Activated CD4-positive, CD25-positive, alpha-beta regulatory T cell treated with anti-CD3 and anti-CD28 coated beads, Interleukin-2, amount 50 U/mL, for 16 hours (primary cell): ENCODE results near the gene ZYX.
"Not testable (repeated sequence)": the region's sequence is repeated elsewhere in the genome, so short reads cannot be mapped to it uniquely, and the experiment has no call there.

Experiments used
- DNase-seq: peaks from one replicate; pipeline ENCODE4 v3.0.0-alpha.2; 2020; ENCODE audit warnings: low read depth, low spot score

ZYX gene

DNA sequence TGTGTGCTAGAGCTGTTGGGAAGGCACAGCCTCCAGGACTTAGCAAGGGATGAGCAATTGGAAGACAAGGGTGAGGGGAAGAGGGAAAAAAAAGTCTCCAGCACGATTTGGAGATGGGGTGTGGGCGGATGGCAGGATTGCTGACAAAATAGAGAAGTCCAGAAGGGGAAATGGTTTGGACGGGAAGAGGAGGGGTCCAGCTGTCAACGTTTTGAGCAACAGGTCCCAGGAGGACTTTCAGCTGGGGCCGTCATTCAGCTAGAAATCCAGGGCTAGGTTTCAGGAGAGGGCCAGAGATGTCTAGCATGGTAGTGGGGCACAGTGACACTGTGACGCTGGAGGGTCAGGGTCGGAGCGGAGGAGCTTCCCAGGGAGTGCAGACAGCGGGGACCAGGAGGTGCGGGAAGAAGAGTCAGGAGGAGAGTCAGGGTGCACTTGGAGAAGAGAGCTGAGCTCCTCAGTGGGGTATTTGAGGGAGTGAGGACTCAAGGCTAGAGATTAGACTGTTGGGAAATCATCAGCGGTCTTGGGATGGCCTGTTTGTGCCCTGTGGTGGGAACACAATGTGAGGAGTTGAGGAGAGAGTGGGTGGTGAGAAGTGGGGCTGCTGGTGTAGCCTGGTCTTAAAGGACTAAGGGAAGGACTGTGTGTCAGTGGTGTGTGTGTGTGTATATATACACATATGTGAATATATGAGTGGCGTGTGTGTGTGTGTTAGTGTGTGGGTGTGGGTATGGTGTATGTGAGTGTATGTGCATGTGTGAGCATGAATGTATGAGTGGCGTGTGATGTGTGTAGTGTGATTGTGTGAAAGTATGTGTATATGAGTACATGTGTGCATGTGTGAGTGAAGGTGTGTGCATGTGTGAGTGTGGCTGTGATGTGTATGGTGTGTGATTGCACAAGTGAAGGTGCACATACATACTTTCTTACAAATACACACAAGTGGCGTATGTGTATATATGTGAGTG is 3.8 kb downstream of the ZYX start:
- no peak for DNase-seq

DNA sequence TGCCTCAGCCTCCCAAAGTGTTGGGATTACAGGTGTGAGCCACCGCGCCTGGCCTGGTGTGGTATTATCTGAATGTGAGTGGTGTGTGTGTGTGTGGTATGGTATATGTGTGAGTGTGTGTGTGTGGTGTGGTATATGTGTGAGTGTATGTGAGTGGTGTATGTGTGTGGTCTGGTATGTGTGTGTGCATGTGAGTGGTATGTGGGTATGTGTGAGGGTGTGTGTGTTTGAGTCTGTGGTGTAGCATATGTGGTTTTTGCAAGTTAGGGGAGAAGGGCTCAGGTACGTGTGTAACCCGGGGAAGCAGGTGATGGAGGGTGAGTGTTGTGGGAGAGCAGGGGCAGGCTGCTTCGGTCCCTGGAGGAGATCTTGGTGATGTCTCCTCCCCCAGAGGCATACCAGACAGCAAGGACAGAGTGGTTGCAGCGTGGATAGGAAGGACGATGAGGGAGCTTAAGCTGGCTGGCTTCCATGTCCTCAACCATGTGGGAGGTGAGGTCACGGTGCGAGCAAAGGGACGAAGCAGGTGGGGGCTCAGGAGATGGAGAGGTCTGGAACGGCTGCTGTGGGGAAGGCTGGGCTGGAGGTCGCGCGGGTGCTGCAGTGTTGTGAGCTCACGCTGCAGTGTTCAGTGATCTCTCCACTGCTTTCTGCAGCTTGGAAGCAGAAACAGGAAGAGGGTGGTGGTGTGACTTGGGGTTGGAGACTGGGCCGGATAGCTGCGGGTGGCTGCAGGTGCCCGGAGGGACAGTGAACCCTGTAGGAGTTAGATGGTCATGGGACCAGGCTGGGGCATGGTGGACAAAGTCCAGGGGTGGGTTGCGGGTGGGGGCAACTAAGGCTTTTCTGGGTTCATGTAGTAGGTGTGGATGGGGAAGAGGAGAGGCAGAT is 5.0 kb downstream of the ZYX start:
- no peak for DNase-seq

DNA sequence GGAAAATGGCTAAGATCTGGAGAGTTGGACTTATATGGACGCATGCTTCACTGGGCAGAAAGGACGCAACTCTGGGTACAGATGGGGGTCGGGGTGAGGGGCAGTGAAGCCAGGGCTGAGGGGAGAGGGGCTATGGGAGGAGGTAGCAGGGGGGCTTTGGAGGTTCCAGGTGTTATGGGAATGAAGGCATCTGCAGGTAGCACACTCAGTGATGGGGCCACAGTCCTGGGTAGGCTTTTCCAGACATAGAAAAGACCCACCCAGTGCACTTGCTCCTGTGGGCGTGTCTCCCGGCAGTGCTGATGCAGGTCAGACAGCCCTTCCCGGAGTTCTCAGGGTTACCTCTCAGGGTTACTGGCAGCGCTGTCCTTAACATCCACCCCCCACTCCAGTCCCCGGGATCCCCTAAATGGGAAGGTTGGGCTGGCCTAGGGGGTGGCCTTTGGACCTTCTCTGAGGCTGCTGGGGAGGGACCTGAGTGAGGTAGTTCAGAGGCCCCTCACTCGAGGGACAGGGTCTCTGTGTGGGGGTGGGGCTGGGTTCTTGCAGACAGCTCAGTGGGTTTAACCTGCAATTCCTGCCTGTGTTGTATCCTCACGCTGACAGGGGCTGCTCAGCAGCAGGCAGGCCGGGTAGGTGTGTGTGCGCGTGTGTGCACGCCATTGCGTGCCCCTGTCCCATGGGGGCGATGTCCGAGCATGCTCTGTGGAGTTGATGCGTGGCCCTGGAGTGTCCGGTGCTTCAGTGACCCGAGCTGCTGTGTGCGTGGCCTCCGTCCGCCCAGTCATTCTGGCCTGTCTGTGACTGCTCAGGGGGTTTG is 6.2 kb downstream of the ZYX start:
- no peak for DNase-seq

DNA sequence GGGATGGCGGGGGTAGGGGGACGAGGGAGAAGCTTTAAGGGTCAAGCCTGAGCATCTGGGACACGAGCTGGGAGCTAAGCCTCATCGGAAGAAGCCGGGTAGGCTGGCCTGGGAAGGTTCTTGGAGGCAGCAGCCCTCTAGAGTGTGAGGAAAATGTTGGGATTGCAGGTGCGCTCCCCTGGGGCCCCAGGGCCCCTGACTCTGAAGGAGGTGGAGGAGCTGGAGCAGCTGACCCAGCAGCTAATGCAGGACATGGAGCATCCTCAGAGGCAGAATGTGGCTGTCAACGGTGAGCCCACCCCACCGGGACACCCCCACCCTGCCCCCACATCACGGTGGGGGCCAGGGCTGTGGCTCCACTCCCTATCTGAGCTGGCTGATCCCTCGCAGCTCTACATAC is 6.9 kb downstream of the ZYX start:
- DNase-seq: no peak

DNA sequence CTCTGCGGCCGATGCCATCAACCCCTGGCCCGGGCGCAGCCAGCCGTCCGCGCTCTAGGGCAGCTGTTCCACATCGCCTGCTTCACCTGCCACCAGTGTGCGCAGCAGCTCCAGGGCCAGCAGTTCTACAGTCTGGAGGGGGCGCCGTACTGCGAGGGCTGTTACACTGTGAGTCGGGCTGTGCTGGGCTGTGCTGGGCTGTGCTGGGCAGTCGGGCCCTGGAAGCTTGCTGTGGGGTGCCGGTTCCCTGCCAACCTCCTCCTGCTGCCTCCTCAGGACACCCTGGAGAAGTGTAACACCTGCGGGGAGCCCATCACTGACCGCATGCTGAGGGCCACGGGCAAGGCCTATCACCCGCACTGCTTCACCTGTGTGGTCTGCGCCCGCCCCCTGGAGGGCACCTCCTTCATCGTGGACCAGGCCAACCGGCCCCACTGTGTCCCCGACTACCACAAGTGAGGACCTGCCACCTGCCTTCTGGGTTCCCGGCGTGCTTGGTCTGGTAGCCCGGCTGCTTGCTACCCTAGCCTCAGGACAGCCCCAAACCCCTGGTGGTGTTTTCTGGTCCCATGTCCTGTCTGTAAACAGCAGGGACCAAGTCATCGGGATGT is 7.5 kb downstream of the ZYX start:
- DNase-seq: no peak

DNA sequence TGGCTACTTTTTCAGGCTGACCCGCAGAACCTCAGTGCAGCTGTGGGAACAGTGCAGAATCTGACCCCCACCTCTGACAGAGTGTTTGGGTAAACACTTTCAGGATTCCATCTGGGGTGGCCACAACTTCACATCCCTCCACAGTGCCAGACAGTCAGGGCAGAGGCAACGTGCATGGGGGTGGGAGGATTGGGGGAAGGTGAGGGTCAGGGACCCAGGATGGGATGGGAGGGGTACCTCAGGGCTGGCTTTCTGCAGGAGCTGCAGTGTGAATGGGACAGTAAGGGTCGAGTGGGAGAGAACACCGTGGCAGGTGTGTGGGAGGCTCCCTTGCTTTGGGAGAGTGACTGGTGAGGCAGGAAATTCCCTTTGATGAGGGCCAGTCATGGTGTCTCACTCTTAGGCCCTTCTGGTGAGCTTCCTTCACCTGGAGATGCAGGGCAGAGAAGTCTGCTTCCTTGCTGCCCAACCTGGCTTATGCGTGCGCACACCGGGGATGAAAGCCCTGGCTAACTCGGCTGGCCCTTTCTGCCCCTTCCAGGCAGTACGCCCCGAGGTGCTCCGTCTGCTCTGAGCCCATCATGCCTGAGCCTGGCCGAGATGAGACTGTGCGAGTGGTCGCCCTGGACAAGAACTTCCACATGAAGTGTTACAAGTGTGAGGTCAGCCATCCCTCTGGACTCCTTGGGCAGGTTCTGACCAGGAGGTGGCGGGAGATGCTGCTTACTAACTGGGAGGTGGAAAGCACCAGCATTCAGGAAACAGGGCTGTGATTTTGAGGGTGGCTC is 8.4 kb downstream of the ZYX start:
- no peak for DNase-seq

DNA sequence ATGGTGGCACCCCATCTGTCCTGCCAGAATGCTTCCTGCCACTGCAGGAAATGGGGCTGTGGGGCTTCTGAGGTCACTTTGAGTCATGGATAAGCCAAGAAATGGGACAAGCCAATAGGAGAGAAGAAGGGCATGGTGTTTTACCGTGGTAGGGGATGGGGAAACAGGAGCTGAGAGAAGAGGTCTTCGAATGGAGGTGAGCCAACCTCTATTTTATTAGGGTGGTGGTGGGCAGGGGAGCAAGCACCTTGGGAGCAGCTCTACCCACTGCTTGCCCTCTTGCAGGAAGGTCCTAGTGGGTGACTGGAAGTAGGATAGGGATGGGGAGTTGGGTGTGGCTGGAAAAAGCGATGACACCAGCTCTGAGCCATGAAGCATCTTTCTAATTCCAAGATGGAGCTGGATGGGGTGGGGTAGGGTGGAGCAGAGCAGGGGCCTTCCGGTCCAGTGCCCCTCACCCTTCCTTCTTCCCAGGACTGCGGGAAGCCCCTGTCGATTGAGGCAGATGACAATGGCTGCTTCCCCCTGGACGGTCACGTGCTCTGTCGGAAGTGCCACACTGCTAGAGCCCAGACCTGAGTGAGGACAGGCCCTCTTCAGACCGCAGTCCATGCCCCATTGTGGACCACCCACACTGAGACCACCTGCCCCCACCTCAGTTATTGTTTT is 9.1 kb downstream of the ZYX start:
- no peak for DNase-seq

DNA sequence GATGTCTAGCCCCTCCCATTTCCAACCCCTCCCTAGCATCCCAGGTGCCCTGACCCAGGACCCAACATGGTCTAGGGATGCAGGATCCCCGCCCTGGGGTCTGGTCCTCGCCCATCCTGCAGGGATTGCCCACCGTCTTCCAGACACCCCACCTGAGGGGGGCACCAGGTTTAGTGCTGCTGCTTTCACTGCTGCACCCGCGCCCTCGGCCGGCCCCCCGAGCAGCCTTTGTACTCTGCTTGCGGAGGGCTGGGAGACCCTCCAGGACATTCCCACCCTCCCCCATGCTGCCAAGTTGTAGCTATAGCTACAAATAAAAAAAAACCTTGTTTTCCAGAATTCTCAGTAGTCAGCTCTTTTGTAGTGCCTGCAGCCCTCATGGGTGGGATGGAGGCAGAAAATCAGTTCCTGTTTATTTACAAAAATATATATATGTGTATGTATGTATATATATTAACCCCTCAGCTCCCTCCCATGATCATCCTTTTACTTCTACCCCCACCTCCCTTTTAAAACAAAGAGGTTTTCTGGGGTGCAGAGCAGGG is 9.7 kb downstream of the ZYX start:
- DNase-seq: no peak

DNA sequence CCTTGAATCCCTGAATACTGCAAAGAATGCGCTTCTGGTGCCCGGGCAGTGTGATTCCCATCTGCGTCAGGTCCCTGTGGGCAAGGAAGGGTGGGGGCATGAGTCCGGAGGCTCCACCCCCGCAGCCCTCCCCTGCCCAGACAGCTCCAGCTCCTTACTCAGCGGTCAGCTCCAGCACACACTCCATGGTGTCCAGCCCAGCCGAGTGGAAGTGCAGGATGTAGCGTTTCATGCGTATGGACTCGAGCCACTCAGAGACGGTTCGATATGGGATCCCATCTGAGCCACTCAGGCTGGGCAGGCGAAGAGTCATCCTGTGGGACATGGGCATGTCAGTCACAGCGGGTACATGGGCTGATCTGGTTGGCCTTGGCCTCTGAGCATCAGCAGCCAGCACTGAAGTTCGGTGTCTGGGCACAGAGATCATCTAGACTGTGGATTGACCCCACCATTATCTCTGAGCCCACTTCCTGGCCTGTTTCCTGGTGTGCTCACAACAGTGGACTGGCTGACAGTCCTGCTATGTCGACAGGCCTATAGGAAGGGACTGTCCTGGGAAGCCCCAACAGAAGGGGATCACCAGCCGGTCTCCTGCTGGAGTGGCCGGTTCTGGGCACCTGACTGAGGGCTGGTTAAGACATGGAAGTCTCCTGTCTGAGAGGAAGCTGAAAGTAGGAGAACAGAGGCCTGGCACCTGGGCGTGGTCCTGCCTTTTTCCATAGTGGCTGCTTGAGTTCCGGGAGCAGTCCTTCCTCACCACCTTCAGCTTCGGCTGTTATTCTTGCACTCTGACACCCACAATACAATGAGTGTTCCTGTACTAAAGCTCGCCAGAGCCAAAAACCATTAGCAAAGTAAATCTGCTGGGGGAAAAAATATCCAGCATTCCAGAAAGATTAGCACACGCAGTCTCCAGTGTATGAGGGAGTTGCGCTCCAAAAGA is 10.6 kb downstream of the ZYX start:
- DNase-seq: no peak

DNA sequence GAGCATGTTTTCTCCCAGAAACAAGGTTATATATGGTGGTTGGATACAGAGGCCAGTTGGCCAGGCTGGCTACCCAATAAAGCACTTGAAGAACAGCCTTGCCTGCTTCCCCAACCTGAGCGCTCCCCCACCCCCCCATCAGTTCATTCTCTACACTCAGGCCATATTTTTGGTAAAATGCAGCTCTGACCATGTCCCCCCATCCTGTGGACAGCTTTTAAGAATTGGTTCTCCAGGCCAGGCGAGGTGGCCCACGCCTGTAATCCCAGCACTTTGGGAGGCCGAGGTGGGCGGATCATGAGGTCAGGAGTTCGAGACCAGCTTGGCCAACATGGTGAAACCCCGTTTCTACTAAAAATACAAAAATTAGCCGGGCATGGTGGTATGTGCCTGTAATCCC is 11.3 kb downstream of the ZYX start:
- DNase-seq: not testable (repeated sequence)

DNA sequence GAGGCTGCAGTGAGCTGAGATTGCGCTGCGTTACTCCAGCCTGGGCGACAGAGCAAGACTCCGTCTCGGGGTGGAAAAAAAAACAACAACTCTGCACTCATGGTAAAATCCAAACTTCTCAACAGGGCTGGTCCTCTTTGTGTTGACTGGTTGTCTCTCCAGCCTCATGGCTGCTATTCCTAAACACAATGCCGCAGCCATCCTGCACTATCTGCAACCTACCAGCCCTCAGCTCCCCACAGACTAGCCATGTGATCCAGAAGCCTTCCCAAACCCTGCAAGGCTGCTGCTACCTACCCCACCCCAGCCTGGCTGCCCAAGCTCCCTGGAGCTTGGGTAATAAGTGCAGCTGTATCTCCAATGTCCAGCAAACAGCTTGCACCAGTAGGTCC is 11.7 kb downstream of the ZYX start:
- no peak for DNase-seq

DNA sequence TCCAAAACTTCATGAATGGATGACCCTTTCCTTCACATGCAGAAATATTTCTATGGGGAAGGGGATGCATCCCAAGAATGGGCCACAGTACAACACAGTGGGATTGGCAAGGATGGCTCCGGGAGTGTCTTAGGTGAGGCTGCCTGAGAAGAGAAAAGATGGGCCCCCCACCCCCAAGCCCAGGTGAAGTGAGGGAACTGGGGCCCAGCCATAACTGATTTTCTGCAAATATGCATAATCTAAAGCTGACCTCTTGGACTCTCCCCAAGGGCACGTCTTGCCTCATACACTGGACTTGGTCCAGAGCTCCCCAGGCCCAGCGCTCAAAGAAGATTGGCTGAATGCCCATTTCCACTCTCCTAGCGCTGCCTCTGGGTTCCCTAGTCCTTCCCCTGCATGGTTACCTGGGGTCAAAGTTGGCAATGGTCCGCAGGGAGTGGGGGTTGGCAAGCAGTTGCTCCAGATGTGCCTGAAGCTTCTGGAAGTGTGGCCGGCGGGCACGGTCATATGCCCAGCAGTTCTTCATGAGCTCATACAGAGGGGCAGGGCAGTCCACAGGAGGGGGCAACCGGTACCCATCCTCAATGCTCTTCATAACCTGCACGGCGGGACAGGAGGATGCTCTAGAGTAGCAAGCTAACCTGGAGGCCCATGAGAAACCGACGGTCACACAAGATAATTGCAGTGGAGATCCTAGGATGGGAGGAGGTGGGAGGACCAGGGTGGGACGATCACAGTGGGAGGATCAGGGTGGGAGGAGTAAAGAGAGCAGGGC is 12.3 kb downstream of the ZYX start:
- no peak for DNase-seq

DNA sequence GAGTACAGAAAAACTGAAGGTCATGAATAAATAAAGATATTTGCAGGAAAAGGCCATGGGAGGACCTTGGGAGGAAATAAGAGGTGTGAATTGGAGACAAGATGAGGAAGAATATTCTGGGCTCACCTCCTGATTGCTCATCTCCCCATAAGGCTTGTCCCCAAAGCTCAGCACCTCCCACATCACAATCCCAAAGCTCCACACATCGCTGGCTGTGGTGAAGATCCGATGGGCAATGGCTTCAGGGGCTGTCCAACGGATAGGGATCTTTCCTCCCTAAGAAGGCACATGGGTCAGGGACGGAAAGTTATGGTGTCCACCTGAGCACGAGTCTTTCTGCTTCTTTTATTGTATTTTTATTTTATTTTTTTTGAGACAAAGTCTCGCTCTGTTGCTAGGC is 12.9 kb downstream of the ZYX start:
- no peak for DNase-seq

DNA sequence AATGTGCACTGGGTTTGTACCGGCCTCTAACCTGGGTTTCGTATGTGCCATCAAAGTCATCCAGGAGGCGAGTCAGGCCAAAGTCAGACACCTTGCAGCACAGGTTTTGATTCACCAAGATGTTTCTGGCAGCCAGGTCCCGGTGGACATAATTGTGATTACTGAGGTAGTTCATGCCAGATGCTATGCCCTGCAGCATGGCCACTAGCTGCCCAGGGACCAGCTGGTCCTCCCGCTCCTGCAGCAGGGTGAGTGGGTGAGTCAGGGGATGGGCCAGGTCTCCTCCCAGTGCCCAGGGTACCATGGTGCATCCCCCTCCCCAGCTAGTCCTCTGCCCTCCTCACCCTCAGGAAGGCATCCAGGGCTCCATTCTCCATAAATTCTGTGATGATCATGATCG is 13.6 kb downstream of the ZYX start:
- no peak for DNase-seq

DNA sequence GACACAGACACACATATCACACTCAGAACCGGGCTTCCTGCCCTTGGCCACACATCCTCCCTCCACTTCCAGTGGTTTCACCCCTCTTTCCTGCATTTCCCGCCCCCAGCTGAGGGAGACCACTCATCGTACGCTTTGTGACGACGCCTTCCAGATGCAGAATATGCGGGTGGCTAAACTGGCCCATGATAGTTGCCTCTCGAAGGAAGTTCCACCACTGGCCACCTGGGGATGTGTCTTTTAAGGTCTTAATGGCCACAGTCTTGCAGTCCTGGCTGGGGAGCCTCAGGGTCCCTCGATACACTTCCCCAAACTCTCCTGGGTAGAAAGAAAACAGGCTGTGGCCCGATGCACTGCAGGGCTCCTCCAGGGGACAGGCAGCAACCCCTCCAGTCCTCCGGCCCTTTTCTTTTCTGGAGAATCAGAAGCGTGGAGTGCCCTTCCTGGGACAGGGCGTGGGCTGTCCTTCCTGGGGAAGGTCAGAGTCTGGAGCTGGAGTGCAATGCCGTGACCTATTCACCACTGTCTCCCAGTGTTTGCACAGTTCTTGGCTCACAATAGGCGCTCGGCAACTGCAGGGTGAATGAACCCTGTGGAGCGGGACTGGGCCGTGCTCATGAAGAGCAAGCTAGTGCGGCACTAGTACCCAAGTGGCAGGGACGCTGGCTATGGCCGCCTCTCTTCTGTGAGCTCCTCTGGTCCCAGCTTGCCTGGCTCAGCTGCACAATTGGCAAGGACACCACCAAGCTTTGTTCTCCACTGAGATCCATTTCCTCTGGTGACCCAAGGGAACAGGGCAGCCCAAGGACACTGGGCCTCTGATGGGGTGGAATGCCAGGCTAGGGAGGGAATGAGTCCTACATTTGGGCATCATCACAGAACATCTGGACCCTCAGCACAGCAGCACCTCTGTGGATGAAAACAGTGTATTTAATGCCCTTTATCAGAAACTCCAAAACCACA is 14.3 kb downstream of the ZYX start:
- DNase-seq: no peak

DNA sequence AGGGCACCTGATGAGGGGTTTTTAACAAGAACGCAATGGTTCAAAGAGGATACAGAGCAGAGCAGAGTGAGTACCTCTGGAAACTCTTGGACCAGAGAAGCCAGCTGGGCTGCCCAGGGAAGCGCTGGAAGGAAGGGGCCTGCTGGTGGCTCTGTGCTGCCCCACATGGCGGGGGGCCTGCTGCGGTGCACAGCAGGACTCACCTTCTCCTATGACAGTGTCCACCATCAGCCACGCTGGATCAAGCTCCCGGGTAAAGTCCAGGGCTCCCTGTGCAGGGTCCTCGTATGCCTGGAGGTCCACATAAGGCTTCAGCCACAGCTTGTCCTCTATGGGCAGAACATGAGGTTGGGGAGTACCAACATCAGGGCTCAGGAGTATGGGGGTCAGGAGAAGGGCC is 15.0 kb downstream of the ZYX start:
- DNase-seq: no peak
